ENCODE measurements around the gene LRRC4. TPM values are rescaled to one million over a fixed set of nuclear protein-coding genes. Genes with fewer than 3 reads are reported as not detected.
A peak's percentile ranks its signal among the peaks of the same experiment; 100 is the strongest.

Gene LRRC4
- total and polyA plus RNA-seq, 9 donors = 2.0 to 6.4 (median 3.8) TPM

GRCh38 chr7:127998671-127999070 lies 32.6 kb downstream of the LRRC4 start:
- H3K4me3 ChIP-seq (ENCODE audit: low read length) = no peak overlapping the region
- no peaks in the 10 kb centered on the region for H3K27me3 ChIP-seq (ENCODE audit: control insufficient read depth, insufficient read depth, low read length)
- WGBS (ENCODE audit: insufficient coverage) = 92% methylated on average over 1 of the region's 2 CpGs
- no peak for DNase-seq
- H3K27ac ChIP-seq (ENCODE audit: low read length) = no peak overlapping the region
- H3K9me3 ChIP-seq (replicated peaks; ENCODE audit: control insufficient read depth, low read depth, low read length) = no peaks in the 10 kb centered on the region
- H3K4me1 ChIP-seq (ENCODE audit: control insufficient read depth, insufficient read depth, low read length) = peaks cover 34% of the 10 kb centered on the region
- H3K36me3 ChIP-seq (ENCODE audit: control insufficient read depth, insufficient read depth, low read length) = no peaks in the 10 kb centered on the region

GRCh38 chr7:127997226-127997922 lies 33.9 kb downstream of the LRRC4 start:
- 97% methylated on average over 4 of the region's 4 CpGs for WGBS (ENCODE audit: insufficient coverage)
- Histone ChIP-seq H3K9me3 (replicated peaks; ENCODE audit: control insufficient read depth, low read depth, low read length) (no peaks in the 10 kb centered on the region), H3K36me3 (ENCODE audit: control insufficient read depth, insufficient read depth, low read length) (peaks cover 4% of the 10 kb centered on the region), H3K27ac (ENCODE audit: low read length) (no peak overlapping the region), H3K4me1 (ENCODE audit: control insufficient read depth, insufficient read depth, low read length) (peaks cover 32% of the 10 kb centered on the region), H3K4me3 (ENCODE audit: low read length) (no peak overlapping the region), H3K27me3 (ENCODE audit: control insufficient read depth, insufficient read depth, low read length) (no peaks in the 10 kb centered on the region)
- no peak for DNase-seq

- H3K27me3 ChIP-seq (ENCODE audit: control insufficient read depth, insufficient read depth, low read length) = no peaks in the 10 kb centered on the region
- WGBS (ENCODE audit: insufficient coverage) = 62% methylated on average over 9 of the region's 11 CpGs
- H3K27ac ChIP-seq (ENCODE audit: low read length) = peak overlapping the region; percentile 70
- no peaks in the 10 kb centered on the region for H3K9me3 ChIP-seq (replicated peaks; ENCODE audit: control insufficient read depth, low read depth, low read length)
- H3K4me1 ChIP-seq (ENCODE audit: control insufficient read depth, insufficient read depth, low read length) = peaks cover 32% of the 10 kb centered on the region
- no peak for DNase-seq
- peaks cover 7% of the 10 kb centered on the region for H3K36me3 ChIP-seq (ENCODE audit: control insufficient read depth, insufficient read depth, low read length)
- no peak overlapping the region for H3K4me3 ChIP-seq (ENCODE audit: low read length)
Observed at GRCh38 chr7:127996253-127997071, 34.8 kb downstream of the LRRC4 start.

GRCh38 chr7:127995881-127996215 lies 35.4 kb downstream of the LRRC4 start:
- 50% methylated on average over 2 of the region's 3 CpGs for WGBS (ENCODE audit: insufficient coverage)
- H3K27ac ChIP-seq (ENCODE audit: low read length) = peak overlapping the region; percentile 70
- H3K4me3 ChIP-seq (ENCODE audit: low read length) = no peak overlapping the region
- H3K9me3 ChIP-seq (replicated peaks; ENCODE audit: control insufficient read depth, low read depth, low read length) = no peaks in the 10 kb centered on the region
- H3K27me3 ChIP-seq (ENCODE audit: control insufficient read depth, insufficient read depth, low read length) = no peaks in the 10 kb centered on the region
- H3K36me3 ChIP-seq (ENCODE audit: control insufficient read depth, insufficient read depth, low read length) = peaks cover 11% of the 10 kb centered on the region
- peaks cover 31% of the 10 kb centered on the region for H3K4me1 ChIP-seq (ENCODE audit: control insufficient read depth, insufficient read depth, low read length)
- DNase-seq = no peak

- peak; percentile 93 for DNase-seq
- no peaks in the 10 kb centered on the region for H3K9me3 ChIP-seq (replicated peaks; ENCODE audit: control insufficient read depth, low read depth, low read length)
- H3K4me3 ChIP-seq (ENCODE audit: low read length) = no peak overlapping the region
- H3K27ac ChIP-seq (ENCODE audit: low read length) = peak overlapping the region; percentile 70
- peaks cover 14% of the 10 kb centered on the region for H3K36me3 ChIP-seq (ENCODE audit: control insufficient read depth, insufficient read depth, low read length)
- WGBS (ENCODE audit: insufficient coverage) = 8% methylated on average over 2 of the region's 3 CpGs
- no peaks in the 10 kb centered on the region for H3K27me3 ChIP-seq (ENCODE audit: control insufficient read depth, insufficient read depth, low read length)
- H3K4me1 ChIP-seq (ENCODE audit: control insufficient read depth, insufficient read depth, low read length) = peaks cover 27% of the 10 kb centered on the region
Observed at GRCh38 chr7:127995156-127995880, 35.9 kb downstream of the LRRC4 start.

DNA sequence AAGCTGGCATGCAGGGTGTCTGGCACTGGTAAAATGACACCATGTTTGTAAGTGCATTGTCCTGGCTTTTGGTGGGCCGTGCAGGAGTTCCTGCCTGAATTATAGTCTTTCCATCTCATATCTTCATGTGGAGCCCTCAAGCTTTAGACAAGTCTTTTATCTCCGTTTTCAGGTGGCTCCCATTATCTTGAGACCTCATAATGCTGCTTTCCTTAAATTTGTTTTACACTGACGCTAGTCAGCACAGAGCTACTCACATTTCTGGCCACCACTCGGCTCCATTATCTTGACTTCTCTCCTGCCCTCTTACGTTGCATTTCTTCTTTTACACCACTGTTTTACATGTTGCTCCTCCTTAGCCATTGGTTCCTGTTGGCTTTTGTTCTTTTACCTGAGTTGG lies 37.2 kb downstream of the LRRC4 start:
- no peak overlapping the region for H3K4me3 ChIP-seq (ENCODE audit: low read length)
- peaks cover 14% of the 10 kb centered on the region for H3K36me3 ChIP-seq (ENCODE audit: control insufficient read depth, insufficient read depth, low read length)
- 95% methylated on average over 4 of the region's 5 CpGs for WGBS (ENCODE audit: insufficient coverage)
- H3K27ac ChIP-seq (ENCODE audit: low read length) = no peak overlapping the region
- H3K27me3 ChIP-seq (ENCODE audit: control insufficient read depth, insufficient read depth, low read length) = no peaks in the 10 kb centered on the region
- no peak for DNase-seq
- peaks cover 27% of the 10 kb centered on the region for H3K4me1 ChIP-seq (ENCODE audit: control insufficient read depth, insufficient read depth, low read length)
- no peaks in the 10 kb centered on the region for H3K9me3 ChIP-seq (replicated peaks; ENCODE audit: control insufficient read depth, low read depth, low read length)

GRCh38 chr7:127993317-127993716 lies 37.9 kb downstream of the LRRC4 start:
- no peak overlapping the region for H3K27ac ChIP-seq (ENCODE audit: low read length)
- WGBS (ENCODE audit: insufficient coverage) = 94% methylated on average over 6 of the region's 6 CpGs
- no peak overlapping the region for H3K4me3 ChIP-seq (ENCODE audit: low read length)
- peaks cover 27% of the 10 kb centered on the region for H3K4me1 ChIP-seq (ENCODE audit: control insufficient read depth, insufficient read depth, low read length)
- no peaks in the 10 kb centered on the region for H3K27me3 ChIP-seq (ENCODE audit: control insufficient read depth, insufficient read depth, low read length)
- DNase-seq = no peak
- peaks cover 14% of the 10 kb centered on the region for H3K36me3 ChIP-seq (ENCODE audit: control insufficient read depth, insufficient read depth, low read length)
- no peaks in the 10 kb centered on the region for H3K9me3 ChIP-seq (replicated peaks; ENCODE audit: control insufficient read depth, low read depth, low read length)

DNA sequence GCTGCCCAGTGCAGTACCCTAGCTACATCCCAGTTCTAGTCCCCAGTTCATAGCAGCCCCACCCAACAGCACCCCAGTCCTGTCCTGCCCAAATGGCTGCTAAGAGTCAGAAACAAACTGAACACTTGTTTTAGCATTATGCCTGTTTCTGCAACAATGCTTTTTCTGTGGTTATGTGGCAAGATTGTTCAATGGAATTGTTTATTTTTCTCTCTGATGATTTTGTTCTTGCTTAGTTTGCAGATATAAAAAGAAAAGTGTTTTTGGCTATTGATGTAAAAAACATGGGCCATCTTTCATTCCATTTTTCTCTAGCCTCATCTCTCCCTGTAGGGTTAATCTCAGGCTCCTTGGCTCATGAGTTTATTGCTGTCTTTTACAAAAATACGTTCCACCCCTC lies 42.5 kb downstream of the LRRC4 start:
- Histone ChIP-seq H3K4me3 (ENCODE audit: low read length) (no peak overlapping the region), H3K36me3 (ENCODE audit: control insufficient read depth, insufficient read depth, low read length) (peaks cover 14% of the 10 kb centered on the region), H3K27ac (ENCODE audit: low read length) (no peak overlapping the region), H3K4me1 (ENCODE audit: control insufficient read depth, insufficient read depth, low read length) (peaks cover 10% of the 10 kb centered on the region), H3K9me3 (replicated peaks; ENCODE audit: control insufficient read depth, low read depth, low read length) (no peaks in the 10 kb centered on the region), H3K27me3 (ENCODE audit: control insufficient read depth, insufficient read depth, low read length) (no peaks in the 10 kb centered on the region)
- 33% methylated on average over 1 of the region's 1 CpG for WGBS (ENCODE audit: insufficient coverage)
- no peak for DNase-seq

DNA sequence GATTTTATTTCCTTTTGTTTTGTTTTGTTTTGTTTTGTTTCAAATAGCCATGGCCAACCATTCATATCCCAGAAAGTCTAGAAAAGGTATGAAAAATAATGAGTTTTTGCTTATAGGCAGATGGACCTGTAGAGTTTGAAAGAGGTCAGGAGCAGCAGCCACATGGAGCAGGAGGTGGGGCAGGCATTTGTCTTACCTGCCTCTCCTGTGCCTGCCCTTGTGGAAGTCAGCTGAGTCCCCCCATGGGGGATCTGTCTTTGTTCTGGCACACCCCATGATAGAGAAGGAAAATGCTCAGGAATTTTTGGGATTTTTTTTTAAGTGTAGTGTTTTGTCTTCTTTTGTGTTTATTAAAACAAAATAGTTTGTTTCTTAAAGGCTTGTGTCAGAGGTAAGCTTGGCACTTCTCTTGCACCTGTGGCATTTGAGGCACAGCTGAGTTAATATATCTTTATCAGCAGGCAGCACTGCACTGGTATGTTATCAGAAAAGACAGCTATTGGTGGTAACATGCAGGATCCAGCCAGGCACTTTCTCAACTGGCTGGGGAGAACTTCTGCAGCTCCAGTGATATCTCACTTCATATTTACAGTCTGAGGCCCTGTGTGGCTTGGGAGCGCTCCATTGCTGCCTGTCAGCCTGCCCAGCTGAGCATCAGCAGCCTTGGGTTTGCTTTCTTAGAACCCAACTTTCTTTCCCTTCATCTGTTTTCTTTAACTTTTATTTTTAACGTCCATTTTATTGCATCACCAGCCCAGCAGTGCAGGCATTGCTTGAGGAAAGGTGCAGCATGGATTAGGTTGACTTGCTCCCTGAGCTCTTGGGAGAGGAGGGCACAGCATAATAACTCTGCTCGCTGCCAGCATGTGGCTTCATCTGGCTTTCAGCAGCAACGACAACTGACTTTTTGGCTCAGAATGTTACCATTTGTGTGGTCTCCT lies 44.4 kb downstream of the LRRC4 start:
- peak; percentile 58 for DNase-seq
- Histone ChIP-seq H3K4me3 (ENCODE audit: low read length) (no peak overlapping the region), H3K9me3 (replicated peaks; ENCODE audit: control insufficient read depth, low read depth, low read length) (no peaks in the 10 kb centered on the region), H3K27me3 (ENCODE audit: control insufficient read depth, insufficient read depth, low read length) (no peaks in the 10 kb centered on the region), H3K4me1 (ENCODE audit: control insufficient read depth, insufficient read depth, low read length) (peaks cover 8% of the 10 kb centered on the region), H3K36me3 (ENCODE audit: control insufficient read depth, insufficient read depth, low read length) (peaks cover 10% of the 10 kb centered on the region), H3K27ac (ENCODE audit: low read length) (no peak overlapping the region)
- WGBS (ENCODE audit: insufficient coverage) = 43% methylated on average over 3 of the region's 4 CpGs

Measured in muscle of leg (tissue), 11 donors.